Right lobe of liver (tissue), 4 donors: ENCODE results near the gene MPP7.

Source experiments
- CTCF ChIP-seq, 4 donors: fragments of 200-600 bp in 3 of 4; fragments of 450-650 bp in 1 of 4; IDR thresholded peaks; one replicate each; pipeline versions ENCODE4 v1.5.1 to v1.8.0; 2016 to 2022; ENCODE audit warnings: antibody characterized with exemption in 4 of 4, mild to moderate bottlenecking in 2 of 4
- POLR2A ChIP-seq: fragments of 450-650 bp; IDR thresholded peaks from one replicate; pipeline ENCODE4 v1.6.1; 2017; ENCODE audit warnings: antibody characterized with exemption, mild to moderate bottlenecking
- donor health status: DM: no; HTN: no; CAD: no.
- donor health status: DM: no; HTN: no; CAD: no.
- donor health status: DM: no; HTN: yes; CAD: no.

- TF ChIP-seq CTCF (IDR thresholded peaks at IDR 0.05) (no peak), POLR2A (no peak)
Measured at GRCh38 chr10:28280652-28281051, 22.2 kb downstream of the MPP7 start.
